ENCODE data around the gene ZMYND8.
A peak's percentile ranks its signal among the peaks of the same experiment; 100 is the strongest.
"Not testable (repeated sequence)": the region's sequence is repeated elsewhere in the genome, so short reads cannot be mapped to it uniquely, and the experiment has no call there.

The ZMYND8 gene

DNA sequence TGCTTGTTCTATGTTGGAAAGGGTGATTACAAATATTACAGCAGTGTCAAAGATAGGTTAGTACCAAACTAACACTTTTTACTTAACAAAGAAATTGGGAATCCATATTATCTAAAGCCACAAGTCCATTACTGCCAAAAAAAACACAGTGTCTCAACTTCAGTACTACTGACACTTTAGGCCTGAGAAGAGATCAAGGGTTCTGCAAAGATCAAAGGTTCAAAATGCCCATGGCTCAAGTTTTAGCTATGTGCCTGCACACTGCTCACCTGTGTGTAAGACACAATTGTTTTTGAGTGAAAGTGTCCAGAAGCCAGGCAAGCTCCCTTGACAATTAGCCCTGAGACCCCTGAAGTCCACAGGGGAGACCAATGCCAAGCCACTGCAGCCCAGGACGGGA is 132.6 kb downstream of the ZMYND8 start:
- no peak for DNase-seq

- DNase-seq: no peak
These were observed 133.9 kb downstream of the ZMYND8 start for GRCh38 chr20:47222468-47223119.

- no peak for DNase-seq
These were observed 135.4 kb downstream of the ZMYND8 start for GRCh38 chr20:47221036-47221625.

DNA sequence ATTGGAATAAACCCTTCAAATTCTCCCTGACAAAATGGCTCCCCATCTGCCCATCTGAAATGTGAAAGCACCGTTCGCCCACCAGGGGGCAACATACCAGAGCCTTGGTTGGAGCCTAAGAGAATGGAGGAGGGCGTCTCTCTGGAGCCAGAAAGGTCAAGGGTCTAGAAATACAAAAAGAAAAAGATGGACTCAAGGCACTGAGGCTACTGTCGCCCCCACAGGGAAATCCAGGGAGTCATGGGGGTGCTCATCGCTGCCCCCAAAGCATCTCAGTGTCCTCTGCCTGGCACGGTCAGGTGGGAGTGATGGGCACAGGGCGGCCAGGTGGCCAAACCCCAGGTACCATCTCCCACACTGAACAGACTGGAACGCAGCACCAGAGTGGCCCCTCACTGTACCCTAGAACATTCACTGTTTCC is 136.3 kb downstream of the ZMYND8 start:
- DNase-seq: no peak

DNA sequence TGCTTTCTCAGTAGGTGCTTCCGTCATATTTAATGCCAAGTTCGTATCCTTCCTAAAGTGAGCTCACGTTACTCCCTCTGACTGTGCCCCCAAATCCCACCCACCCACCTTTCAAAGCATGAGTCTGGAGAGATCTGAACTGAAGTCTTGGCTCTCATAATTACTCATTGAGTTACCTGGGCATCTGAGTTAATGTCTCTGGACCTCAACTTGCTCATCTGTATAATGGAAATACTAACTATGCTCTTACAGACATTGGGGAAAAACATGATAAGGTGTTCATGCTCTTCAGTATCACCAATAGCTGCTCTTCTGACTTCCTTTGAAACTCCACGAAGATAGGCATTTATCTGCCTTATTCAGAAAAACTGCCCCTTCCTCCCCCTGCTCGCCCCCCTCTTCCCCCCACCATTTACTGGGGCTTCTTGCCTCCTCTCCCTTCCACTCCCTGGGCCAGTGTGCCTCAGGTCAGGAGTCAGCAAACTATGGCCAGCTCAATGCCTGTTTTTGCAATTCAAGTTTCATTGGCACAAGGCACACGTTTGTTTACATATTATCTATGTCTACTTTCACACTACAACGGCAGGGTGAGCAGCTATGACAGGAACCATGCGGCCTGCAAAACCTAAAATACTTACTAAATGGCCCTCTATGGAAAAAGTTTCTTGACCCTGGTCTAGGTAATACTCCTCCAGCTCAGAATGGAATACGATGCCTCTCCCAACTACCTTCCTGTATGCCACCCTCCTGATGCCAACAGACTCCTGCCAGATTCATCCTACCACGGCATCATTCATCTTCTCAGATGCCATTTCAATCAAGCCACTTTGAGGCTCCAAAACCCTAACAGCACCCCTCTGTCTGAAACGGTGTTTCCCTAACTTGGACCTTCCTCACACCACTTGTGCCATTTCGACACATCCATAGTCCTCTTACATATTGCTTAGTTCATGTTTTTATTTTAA is 138.7 kb downstream of the ZMYND8 start:
- DNase-seq: no peak

GRCh38 chr20:47216819-47217410 is 139.6 kb downstream of the ZMYND8 start:
- DNase-seq: peak in 1 of 14 donors; percentile 60

DNA sequence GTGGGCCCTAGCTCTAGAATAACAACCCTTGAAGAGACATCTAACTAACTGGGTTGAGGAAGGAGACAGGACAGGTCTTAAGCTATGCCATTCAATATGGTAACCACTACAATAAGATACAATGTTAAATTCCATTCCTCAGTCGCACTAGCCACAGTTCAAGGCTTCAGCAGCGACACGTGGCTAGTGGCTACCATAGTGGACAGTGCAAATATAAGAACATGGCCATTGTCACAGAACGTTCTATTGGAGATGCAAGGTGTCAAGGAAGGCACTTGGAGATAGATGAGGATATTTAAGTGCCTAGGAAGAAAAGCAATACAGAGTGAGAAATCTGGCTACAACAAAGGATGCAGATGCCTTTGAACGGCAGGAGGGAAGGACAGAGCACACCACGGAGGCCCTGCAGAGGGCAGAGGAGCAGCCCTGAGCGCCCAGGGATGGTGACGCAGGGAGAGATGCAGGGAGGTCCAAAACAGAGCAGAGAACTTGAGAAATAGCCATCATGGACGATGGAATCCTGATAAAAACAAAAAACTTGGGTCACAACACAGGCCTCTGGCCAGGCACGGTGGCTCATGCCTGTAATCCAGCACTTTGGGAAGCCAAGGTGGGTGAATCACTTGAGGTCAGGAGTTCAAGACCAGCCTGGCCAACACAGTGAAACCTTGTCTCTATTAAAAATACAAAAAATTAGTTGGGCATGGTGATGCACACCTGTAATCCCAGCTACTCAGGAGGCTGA is 140.7 kb downstream of the ZMYND8 start:
- DNase-seq: no peak

DNA sequence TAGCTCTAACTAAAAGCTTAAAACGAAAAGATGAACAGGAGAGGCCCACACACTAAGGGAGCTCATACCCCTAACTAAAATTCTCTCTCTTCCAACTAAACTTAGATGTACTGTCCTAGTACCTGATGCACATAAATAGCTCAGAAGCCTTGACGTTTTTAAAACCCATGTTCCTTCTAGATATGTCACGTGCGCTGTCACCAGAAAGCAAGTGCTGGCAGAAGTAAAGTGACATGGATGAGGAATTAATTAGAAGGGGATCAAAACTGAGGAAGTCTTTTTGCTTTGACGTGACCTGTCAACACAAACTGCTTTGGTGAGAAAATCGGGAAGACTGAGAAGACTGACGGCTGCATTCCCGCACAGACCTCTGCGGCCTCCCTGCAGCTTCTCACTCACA is 142.5 kb downstream of the ZMYND8 start:
- no peak for DNase-seq

DNA sequence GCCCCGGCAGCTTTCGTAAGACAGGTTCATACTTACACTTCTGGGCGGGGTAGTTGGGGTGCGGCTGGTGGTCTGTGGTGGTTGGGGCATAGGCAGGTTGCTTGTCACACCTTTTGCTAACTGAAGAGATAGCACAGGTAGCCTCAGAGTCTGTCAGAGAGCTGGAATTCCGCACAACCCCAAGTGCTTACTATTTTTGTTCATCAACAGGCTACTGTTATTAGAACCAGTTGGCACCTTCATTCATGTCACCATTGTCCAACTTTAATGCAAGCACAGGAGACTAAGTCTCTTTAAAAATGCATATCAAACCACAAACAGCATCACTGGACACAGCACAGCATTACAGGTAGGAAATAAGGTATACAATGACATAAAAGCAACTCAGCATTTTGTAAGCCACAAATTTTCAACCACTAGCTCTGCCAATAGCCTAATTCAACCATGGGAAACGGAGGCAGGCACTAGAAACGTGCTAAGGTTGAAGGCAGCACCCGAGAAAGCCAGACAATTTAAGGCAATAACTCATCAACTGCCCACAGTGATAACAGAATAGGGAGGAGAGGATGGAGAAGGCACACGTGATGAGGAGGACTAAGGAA is 143.8 kb downstream of the ZMYND8 start:
- no peak for DNase-seq

GRCh38 chr20:47211036-47211435 is 145.5 kb downstream of the ZMYND8 start:
- no peak for DNase-seq

DNA sequence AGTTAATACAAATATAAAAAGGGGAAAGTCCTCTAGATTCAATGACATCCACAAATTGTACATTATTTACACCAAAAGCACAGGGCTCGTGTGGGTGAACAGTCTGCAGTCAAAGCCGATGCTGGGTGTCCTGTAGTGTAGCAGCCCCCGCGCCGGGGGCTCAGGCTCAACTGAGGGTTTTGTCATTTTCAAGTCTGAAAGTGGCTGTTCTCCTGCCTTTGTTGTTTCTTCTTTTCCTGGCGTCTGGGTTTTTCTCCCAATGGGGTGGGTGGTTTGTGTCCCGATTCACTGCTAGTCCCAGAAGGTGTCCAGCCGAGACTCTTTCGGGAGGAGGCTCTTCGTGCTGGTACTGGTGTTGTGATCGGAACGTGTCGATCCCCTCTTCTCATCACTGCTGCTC is 146.0 kb downstream of the ZMYND8 start:
- DNase-seq: no peak

DNA sequence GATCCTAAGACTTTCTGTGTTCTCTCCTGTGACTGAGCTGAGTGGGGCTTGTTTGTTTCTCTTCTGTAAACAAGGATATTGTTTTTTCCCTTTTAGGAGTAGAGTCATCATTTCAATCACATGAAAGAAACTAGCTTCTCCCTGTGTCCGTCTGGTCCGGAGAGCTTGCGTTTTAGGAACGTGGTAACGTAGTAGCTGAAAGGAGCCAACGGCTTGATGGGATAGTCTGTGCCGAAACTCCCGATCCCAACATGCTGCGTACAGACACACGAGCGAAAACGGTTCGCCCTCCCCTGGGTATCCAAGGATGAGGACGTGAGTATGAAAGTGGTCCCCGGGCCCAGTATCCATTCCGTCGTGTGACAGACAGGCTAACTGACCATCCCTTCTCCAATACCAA is 146.5 kb downstream of the ZMYND8 start:
- DNase-seq: no peak

- DNase-seq: no peak
These were observed 147.8 kb downstream of the ZMYND8 start for GRCh38 chr20:47208534-47209174.

GRCh38 chr20:47206962-47207641 is 149.4 kb downstream of the ZMYND8 start:
- DNase-seq: no peak

- not testable (repeated sequence) for DNase-seq
These were observed 149.9 kb downstream of the ZMYND8 start for GRCh38 chr20:47206552-47206951.

- peak in 6 of 14 donors; percentile 4 to 58 (median 24) for DNase-seq
These were observed 150.8 kb downstream of the ZMYND8 start for GRCh38 chr20:47205577-47206123.

DNA sequence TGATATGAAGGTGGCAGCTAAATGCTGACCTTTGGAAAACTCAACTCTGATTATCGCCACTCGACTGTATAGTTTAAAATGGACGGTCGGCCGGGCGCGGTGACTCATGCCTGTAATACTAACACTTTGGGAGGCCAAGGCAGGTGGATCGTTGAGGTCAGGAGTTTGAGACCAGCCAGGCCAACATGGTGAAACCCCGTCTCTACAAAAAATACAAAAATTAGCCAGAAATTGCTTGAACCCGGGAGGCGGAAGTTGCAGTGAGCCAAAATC is 151.7 kb downstream of the ZMYND8 start:
- DNase-seq: not testable (repeated sequence)

DNA sequence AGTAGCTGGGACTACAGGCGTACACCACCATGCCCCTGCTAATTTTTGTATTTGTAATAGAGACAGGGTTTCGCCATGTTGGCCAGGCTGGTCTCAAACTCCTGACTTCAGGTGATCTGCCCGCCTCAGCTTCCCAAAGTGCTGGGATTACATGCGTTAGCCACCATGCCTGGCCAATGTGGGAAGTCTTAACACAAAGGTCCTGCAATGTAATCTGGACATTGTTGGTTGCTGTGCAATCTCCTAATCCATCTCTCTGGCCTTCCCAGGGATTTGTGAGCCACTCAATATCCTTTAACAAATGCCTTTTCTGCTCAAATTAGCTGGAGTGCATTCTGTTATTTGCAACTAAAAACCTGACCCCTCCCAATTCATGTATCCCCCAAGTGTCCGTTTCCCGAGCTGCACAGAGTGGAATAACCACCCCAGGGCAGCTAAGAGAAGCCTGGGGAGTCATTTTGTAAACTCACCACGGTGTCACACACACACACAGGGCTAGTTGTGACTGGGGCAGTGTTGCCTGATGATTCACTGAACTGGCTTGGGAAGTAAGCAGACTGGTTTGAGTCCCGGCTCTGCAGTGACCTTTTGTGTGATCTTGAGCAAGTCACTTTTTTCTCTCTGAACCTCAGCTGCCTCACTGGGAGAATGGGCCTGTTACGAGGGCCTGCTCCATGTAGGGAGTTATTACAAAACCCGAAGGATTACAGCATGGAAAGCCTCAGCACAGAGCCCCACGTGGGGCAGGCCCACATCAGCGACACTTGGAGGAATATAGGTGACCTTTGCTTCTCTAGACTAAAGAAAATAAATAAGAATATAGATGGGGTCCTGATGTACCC is 152.3 kb downstream of the ZMYND8 start:
- no peak for DNase-seq
